ENCODE data around the gene NEK6. TPM values are rescaled to one million over a fixed set of nuclear protein-coding genes. Genes with fewer than 3 reads are reported as not detected.

The NEK6 gene
- total and polyA plus RNA-seq, 10 of the 15 experiments (the other 5 are each of a cell fraction or from before 2014, with no cell fraction given) = 31.3 to 161 (median 89.2) TPM

DNA sequence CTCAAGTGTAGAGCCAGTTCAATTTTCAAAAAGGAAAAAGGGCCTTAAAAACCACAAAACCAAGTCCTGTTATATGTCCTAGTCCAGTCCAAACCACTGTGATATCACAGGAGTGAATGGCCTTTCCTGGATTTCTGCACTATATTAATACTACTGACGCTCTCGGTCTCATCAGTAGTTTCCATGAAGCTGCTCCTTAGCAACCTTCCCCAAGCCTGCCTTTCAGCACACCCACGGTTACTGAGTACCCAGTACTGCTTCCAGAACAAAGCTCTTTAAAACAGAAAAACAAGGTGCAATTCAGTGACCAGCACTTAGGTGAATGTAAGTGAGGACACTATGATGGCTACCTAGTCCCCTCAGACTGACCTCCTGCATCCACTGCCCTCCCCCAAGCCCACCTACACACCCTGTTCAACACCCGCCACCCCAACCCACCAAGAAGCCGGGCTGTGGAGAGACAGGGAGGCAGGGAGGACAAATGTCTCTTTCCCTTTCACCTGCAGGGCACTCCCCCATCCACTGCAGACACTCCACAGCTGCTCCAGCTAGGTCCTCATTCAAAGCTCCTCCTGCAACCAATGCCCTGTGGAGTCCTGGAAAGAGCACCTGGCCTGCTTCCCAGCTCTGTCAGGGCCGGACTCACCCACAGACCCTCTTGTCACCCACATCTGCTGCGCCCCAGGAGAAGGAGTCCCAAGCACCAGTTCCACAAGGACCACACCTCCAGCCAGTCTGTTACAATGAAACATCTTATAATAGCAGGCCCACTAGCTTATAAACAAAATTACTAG, 131.6 kb downstream of the NEK6 start:
- peaks cover 2% of the 10 kb centered on the region; the same call in 1 of the 2 replicates for H4K20me1 ChIP-seq (ENCODE audit: control insufficient read depth, insufficient read depth)
- H3K79me2 ChIP-seq (ENCODE audit: control insufficient read depth, insufficient read depth, low read length) = peaks cover 37% of the 10 kb centered on the region
- ChIA-PET RAD21 (ENCODE audit: unreplicated experiment) (interaction anchor here (1.4 to 3.6 kb wide), 2 partner anchors 148 to 263 kb away, joined by 4 to 12 read pairs; no protein-coding TSS in a partner anchor), SMC1A (ENCODE audit: uncharacterized antibody, unreplicated experiment) (interaction anchor here (1.1 to 3.4 kb wide), 5 partner anchors 9 to 263 kb away, joined by 3 to 10 read pairs (median 4); no protein-coding TSS in a partner anchor), CTCF (interaction anchor here (0.6 to 4.4 kb wide), 9 partner anchors 8 to 568 kb away, joined by 3 to 17 read pairs (median 3); no protein-coding TSS in a partner anchor), POLR2A (no interaction called here)
- DNase-seq (ENCODE audit: low read depth, low spot score) = no peak
- TF ChIP-seq NFXL1 (IDR thresholded peaks at IDR 0.05; ENCODE audit: borderline replicate concordance) (no peak), CEBPB (IDR thresholded peaks at IDR 0.05; ENCODE audit: borderline replicate concordance in 1 of 2, low read depth in 2 of 2, low read length in 2 of 2) (no peak), ATF7 (IDR thresholded peaks at IDR 0.05; ENCODE audit: low read depth) (no peak), EGR1 (IDR thresholded peaks at IDR 0.05; ENCODE audit: borderline replicate concordance in 1 of 2, low read depth in 2 of 2, low read length in 2 of 2) (no peak), SUZ12 (IDR thresholded peaks at IDR 0.05; ENCODE audit: unreplicated experiment) (no peak), ZSCAN29 (IDR thresholded peaks at IDR 0.05) (no peak)
- TF ChIP-seq, protein P1, sequence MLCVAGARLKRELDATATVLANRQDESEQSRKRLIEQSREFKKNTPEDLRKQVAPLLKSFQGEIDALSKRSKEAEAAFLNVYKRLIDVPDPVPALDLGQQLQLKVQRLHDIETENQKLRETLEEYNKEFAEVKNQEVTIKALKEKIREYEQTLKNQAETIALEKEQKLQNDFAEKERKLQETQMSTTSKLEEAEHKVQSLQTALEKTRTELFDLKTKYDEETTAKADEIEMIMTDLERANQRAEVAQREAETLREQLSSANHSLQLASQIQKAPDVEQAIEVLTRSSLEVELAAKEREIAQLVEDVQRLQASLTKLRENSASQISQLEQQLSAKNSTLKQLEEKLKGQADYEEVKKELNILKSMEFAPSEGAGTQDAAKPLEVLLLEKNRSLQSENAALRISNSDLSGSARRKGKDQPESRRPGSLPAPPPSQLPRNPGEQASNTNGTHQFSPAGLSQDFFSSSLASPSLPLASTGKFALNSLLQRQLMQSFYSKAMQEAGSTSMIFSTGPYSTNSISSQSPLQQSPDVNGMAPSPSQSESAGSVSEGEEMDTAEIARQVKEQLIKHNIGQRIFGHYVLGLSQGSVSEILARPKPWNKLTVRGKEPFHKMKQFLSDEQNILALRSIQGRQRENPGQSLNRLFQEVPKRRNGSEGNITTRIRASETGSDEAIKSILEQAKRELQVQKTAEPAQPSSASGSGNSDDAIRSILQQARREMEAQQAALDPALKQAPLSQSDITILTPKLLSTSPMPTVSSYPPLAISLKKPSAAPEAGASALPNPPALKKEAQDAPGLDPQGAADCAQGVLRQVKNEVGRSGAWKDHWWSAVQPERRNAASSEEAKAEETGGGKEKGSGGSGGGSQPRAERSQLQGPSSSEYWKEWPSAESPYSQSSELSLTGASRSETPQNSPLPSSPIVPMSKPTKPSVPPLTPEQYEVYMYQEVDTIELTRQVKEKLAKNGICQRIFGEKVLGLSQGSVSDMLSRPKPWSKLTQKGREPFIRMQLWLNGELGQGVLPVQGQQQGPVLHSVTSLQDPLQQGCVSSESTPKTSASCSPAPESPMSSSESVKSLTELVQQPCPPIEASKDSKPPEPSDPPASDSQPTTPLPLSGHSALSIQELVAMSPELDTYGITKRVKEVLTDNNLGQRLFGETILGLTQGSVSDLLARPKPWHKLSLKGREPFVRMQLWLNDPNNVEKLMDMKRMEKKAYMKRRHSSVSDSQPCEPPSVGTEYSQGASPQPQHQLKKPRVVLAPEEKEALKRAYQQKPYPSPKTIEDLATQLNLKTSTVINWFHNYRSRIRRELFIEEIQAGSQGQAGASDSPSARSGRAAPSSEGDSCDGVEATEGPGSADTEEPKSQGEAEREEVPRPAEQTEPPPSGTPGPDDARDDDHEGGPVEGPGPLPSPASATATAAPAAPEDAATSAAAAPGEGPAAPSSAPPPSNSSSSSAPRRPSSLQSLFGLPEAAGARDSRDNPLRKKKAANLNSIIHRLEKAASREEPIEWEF (IDR thresholded peaks at IDR 0.05; ENCODE audit: insufficient replicate concordance, low read depth, low read length) = no peak
- H3K27ac ChIP-seq (ENCODE audit: control insufficient read depth, insufficient read depth) = no peak overlapping the region
- H3K9ac ChIP-seq (ENCODE audit: control insufficient read depth, insufficient read depth, low read length) = no peak overlapping the region
- no peak for FAIRE-seq
- ATAC-seq = no peak
- no peaks in the 10 kb centered on the region for H3K27me3 ChIP-seq (replicated peaks in 1 of 2; ENCODE audit: control insufficient read depth in 2 of 2, insufficient read depth in 2 of 2, low read length in 1 of 2)
- intact Hi-C loops (cut with micrococcal nuclease; ENCODE audit: unreplicated experiment) (loop anchor here (10.0 kb wide), 1 partner anchor 265 kb away; no protein-coding TSS in a partner anchor), in situ Hi-C loops (cut with MboI) (no loop called here)
- H3K9me3 ChIP-seq (replicated peaks; ENCODE audit: control insufficient read depth, insufficient read depth, low read length) = no peaks in the 10 kb centered on the region
- BruUV-seq (replicated peaks) = no TSS peak
- H3K36me3 ChIP-seq (ENCODE audit: control insufficient read depth in 2 of 2, insufficient read depth in 2 of 2, low read length in 1 of 2) = peaks cover 4 to 27% of the 10 kb centered on the region in 2 experiments; a peak in 3 of 4 replicates
- WGBS (ENCODE audit: insufficient coverage, insufficient replicate concordance, low lambda C conversion rate, missing lambda C conversion rate) = 92% methylated on average over 7 of the region's 7 CpGs
- peaks cover 5% of the 10 kb centered on the region; the same call in 1 of the 2 replicates for H3K4me1 ChIP-seq (ENCODE audit: control insufficient read depth, insufficient read depth, low read length)
- H2AFZ ChIP-seq (ENCODE audit: control insufficient read depth, low read depth, low read length) = no peak overlapping the region
- H3K4me3 ChIP-seq = no peak overlapping the region
- no peak overlapping the region for H3K4me2 ChIP-seq (ENCODE audit: control insufficient read depth, insufficient read depth)

Measured in GM12878 (cell line).